ENCODE measurements around the gene RELT. TPM values are rescaled to one million over a fixed set of nuclear protein-coding genes. Genes with fewer than 3 reads are reported as not detected.

Gene RELT
- total RNA-seq, 1 experiment from 2014 or later, result 13.8 TPM

GRCh38 chr11:73359930-73360742 lies 16.1 kb upstream of the RELT start:
- DNase-seq (ENCODE audit: low read depth, low spot score) (no peak), ATAC-seq (peak; percentile 38)
- CTCF ChIA-PET, result interaction anchor here (0.8 to 3.3 kb wide), 9 partner anchors 9 to 53 kb away, joined by 3 to 40 read pairs (median 5); no protein-coding TSS in a partner anchor
- no TSS peak for BruUV-seq (replicated peaks)
- H4K20me1 ChIP-seq (ENCODE audit: insufficient read depth), result no peaks in the 10 kb centered on the region
- no peaks in the 10 kb centered on the region for H3K79me2 ChIP-seq (ENCODE audit: insufficient read depth, low read length)
- H3K27ac ChIP-seq (ENCODE audit: low read depth, low read length), result no peak overlapping the region
- H3K4me1 ChIP-seq (ENCODE audit: control insufficient read depth in 1 of 2, insufficient read depth in 2 of 2, low read length in 2 of 2), result peaks cover 0 to 14% of the 10 kb centered on the region in 2 experiments; a peak in 1 of 4 replicates
- no peaks in the 10 kb centered on the region for H3K27me3 ChIP-seq (ENCODE audit: insufficient read depth, low read length)
- TF ChIP-seq ZBTB33 (IDR thresholded peaks at IDR 0.05; ENCODE audit: extremely low read depth, insufficient replicate concordance, low read length), result no peak
- TF ChIP-seq EZH2phosphoT487 (IDR thresholded peaks at IDR 0.05; ENCODE audit: borderline replicate concordance), result no peak
- TF ChIP-seq ATF3 (IDR thresholded peaks at IDR 0.05), result no peak
- TF ChIP-seq CEBPB (IDR thresholded peaks at IDR 0.05; ENCODE audit: low read depth), result no peak
- no peak for TF ChIP-seq ZFX (IDR thresholded peaks at IDR 0.05)
- TF ChIP-seq RAD21 (IDR thresholded peaks at IDR 0.05; ENCODE audit: low read depth), result peak; percentile 54
- TF ChIP-seq JUND (IDR thresholded peaks at IDR 0.05), result no peak
- TF ChIP-seq CBX3 (IDR thresholded peaks at IDR 0.05; ENCODE audit: low read depth), result no peak
- peak; percentile 38 to 76 (median 66); a peak in 5 of 6 replicates for TF ChIP-seq CTCF (IDR thresholded peaks at IDR 0.05 in 2 of 3, conservative IDR thresholded peaks at IDR 0.05 in 1 of 3; ENCODE audit: borderline replicate concordance in 1 of 3, insufficient read depth in 1 of 3, low read depth in 2 of 3, low read length in 2 of 3)
- no peak for TF ChIP-seq ELF1 (IDR thresholded peaks at IDR 0.05; ENCODE audit: borderline replicate concordance, low read depth)
- no peaks in the 10 kb centered on the region for H3K9me3 ChIP-seq (ENCODE audit: control insufficient read depth in 1 of 2, insufficient read depth in 1 of 2, low read depth in 1 of 2, low read length in 2 of 2)
- no peaks in the 10 kb centered on the region for H3K9me2 ChIP-seq (ENCODE audit: insufficient read depth)
- H3K9ac ChIP-seq (ENCODE audit: low read length), result no peak overlapping the region
- no peak overlapping the region for H2AFZ ChIP-seq (ENCODE audit: low read depth, low read length, poor library complexity, severe bottlenecking)
- no peaks in the 10 kb centered on the region; a peak in 1 of 4 replicates for H3K36me3 ChIP-seq (ENCODE audit: control insufficient read depth in 1 of 2, insufficient read depth in 2 of 2, low read length in 2 of 2)
- intact Hi-C loops (cut with micrococcal nuclease), result no loop called here
- no peak overlapping the region for H3K4me2 ChIP-seq (ENCODE audit: low read length)
- RAD21 ChIA-PET (ENCODE audit: low non-redundant PET in 1 of 2, low total read pairs in 2 of 2, uncharacterized antibody in 2 of 2, unreplicated experiment in 2 of 2), result interaction anchor here (0.7 to 1.3 kb wide), 3 partner anchors 9 to 53 kb away, joined by 3 to 5 read pairs (median 3); no protein-coding TSS in a partner anchor
- POLR2A ChIA-PET, result no interaction called here
- H3K4me3 ChIP-seq (replicated peaks in 1 of 2; ENCODE audit: low read depth in 1 of 2, low read length in 2 of 2), result no peak overlapping the region
